HG03439 (cell line): ENCODE measurements around the gene SERF2.
"Not testable (repeated sequence)": the region's sequence is repeated elsewhere in the genome, so short reads cannot be mapped to it uniquely, and the experiment has no call there.

Experiments
- ATAC-seq: cut with Tn5 transposase; IDR thresholded peaks from one replicate; pipeline ENCODE4 v1.9.1; 2021; ENCODE audit warnings: mild to moderate bottlenecking, moderate library complexity; ENCODE audit not compliant: unreplicated experiment

Gene SERF2

DNA sequence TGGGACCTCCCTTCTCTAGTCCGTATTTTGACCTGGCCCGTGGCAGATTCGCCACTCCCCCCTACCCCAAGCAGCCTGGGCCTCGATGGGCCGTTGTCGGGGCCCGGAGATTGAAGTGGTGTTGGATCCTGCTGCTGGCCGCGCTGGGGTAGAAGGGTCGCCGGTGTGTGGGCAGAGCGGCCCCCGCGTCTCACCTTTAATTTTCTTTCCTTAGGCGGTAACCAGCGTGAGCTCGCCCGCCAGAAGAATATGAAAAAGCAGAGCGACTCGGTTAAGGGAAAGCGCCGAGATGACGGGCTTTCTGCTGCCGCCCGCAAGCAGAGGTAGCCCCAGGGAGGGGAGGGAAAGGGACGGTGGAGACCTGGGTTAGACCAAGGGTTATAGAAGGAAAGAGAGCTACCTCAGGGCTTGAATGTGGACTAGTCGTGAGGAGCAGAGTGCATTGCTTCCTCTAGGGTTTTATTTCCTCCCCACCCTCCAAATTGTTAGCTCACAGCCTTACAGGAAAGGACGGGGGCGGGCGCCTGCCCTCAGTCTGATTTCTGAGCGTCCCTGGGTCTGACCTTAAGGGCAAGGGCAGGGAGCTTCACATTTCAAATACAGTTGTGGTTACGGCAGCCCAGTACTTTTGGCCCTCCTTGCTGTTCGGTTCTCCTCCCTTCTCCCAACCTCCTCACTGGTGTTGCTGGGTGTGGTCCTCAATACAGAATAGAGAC lies 799 bp downstream of the SERF2 start:
- no peak for ATAC-seq

- no peak for ATAC-seq
Observed at GRCh38 chr15:43793647-43794046, 1.5 kb downstream of the SERF2 start.

DNA sequence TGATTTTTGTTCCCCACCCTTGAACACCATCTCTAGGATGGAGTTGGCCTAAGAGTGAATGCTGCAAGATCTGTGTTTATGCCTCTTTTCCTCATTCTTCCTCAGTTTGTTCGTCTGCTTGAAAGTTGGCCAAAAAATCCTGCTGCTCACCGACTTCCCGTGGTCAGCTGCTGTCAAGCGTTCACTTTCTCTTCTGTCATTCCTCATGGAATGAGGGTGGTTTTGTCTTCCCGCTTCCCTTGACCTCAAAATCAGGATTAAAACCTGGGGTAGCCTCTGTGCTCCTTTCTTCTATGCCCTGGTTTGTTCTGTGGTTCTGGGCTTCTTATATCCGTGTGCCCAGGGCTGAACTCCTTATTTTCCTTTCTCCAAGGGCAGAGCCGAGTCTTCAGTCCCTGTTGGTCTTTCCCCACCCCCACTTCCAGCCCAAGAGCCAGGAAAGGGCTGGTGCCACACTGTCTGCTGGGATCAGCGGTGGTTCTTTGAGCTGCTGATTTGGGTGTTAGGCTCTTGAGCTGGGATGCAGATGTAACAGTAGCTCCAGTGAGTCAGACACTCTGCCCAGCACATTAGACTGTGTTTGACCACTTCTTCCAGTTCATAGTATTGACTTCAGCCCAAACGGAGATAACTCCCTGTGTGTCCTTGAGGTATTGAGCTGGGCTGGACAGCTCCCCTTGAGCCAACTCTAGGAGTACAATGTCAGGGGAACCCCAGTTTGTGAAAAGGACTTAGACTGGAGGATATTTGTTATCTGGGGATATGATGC lies 2.3 kb downstream of the SERF2 start:
- ATAC-seq: no peak

GRCh38 chr15:43795197-43795596 lies 3.1 kb downstream of the SERF2 start:
- no peak for ATAC-seq

DNA sequence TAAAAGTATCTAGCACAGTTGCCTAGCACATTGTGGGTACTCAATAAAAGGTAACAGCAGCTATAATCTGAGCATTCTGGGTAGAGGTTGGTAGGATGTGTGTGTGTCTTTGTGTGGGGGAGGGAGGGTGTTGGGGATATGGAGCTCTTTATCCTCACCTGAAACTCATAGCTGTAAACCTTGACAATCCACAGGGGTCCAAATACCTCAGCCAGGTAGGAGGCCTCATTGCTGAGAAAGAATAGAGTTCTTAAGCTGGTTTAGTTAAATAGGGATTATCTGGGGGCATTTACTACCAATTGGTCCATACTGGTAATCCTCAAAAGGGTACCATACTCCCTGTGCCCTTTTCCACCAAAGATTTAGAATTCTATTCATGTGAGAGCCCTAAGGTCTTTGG lies 3.9 kb downstream of the SERF2 start:
- ATAC-seq: no peak

DNA sequence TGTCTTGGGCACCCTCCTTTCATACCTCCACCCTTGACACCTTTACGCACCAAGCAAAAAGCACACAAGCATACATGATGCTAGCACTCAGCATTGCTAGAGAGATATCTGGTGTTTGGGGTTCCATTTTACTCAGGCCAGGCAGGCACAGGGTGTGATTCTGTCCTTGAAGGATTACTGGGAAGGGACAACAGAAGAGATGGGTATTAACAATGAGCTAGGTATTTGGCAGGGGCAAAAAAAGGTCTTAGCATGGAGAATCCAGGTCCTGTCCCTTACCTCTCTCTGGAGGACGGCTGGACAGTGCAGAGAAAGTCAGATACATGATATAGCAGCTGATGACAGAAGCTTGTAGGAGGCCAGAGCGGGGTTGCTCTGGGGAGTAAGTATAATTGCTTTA lies 4.4 kb downstream of the SERF2 start:
- no peak for ATAC-seq

DNA sequence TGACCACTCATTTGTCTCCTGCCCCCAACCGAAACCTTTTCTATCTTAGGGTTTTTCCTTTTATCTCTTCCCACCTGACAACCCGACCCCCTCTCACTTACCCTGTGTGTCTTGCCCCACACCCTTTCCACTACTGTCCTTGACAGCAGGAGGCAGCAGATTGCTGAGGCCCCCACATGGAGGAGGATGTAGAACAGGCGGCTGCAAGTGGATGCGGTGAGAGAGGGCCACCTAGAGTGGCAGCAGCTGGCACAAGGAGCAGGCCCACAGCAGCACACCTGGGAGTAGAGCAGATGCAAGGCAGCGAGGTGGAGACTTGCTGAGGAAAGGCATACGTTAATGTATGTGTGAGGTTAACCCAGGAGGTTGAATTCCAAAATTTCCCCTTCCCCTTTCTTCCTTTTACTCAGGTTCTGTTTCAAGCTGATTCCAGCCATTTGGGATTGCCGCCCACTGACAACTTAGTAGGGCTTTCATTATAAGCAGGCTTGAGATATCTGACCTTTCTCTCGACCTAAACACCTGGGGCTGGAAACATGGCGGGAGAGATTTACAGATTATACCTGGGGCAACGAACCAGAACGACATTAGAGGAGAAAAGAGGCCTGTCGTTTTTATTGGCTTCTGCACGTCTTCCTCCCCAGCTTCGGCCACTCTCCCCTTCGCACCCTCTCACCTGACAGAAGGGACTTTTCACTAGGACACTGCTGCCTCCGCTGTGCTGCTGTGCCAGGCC lies 7.3 kb downstream of the SERF2 start:
- no peak for ATAC-seq

DNA sequence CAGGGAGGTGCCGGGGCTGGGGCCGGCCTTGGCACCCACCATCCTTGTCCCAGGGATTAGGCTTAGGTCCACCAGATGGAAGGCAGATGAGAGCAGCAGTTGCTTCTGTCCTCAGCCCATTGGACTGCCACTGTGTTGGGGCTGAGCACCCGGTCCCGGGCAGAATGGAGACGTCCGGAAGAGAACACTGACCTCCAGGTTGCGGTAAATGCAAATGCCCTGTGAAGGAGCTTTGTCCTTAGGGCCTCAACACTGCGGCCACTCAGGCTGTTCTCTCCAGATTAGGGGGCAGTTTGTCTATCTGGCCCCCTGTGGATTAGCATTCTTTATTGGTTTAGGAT lies 7.8 kb downstream of the SERF2 start, which contains the start of gene SERINC4:
SERINC4 (minus strand) TSS at position 276 of the 341 bp plus-strand sequence; CDS start at position 42, 234 bp downstream.
- no peak for ATAC-seq

GRCh38 chr15:43800286-43801141 lies 8.4 kb downstream of the SERF2 start, which contains the start of gene HYPK:
HYPK (plus strand) TSS chr15:43800599; CDS start chr15:43800623, 24 bp downstream.
- ATAC-seq: peak; percentile 68

DNA sequence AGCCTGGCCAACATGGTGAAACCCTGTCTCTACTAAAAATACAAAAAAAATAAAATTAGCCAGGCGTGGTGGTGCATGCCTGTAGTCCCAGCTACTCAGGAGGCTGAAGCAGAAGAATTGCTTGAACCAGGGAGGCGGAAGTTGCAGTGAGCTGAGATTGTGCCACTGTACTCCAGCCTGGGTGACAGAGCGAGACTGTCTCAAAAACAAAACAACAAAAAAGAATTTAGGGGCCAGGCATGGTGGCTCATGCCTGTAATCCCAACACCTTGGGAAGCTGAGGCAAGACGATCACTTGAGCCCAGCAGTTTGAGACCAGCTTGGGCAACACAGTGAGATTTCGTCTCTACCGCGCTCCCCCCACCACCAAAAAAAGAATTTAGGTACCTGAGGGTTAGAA lies 10.6 kb downstream of the SERF2 start:
- not testable (repeated sequence) for ATAC-seq

GRCh38 chr15:43808435-43808950 lies 16.4 kb downstream of the SERF2 start:
- no peak for ATAC-seq

- peak; percentile 60 for ATAC-seq
Observed at GRCh38 chr15:43808960-43809678, 17.0 kb downstream of the SERF2 start.

- ATAC-seq: not testable (repeated sequence)
Observed at GRCh38 chr15:43815064-43815463, 22.9 kb downstream of the SERF2 start.

GRCh38 chr15:43821505-43821904 lies 29.4 kb downstream of the SERF2 start:
- ATAC-seq: no peak

- ATAC-seq: peak; percentile 71
Observed at GRCh38 chr15:43824302-43825246, 32.5 kb downstream of the SERF2 start, which contains the start of gene MFAP1. MFAP1 (minus strand) TSS chr15:43824690; CDS start chr15:43824569, 121 bp downstream.

GRCh38 chr15:43825305-43825704 lies 33.2 kb downstream of the SERF2 start:
- ATAC-seq: not testable (repeated sequence)

GRCh38 chr15:43826029-43826507 lies 33.9 kb downstream of the SERF2 start:
- no peak for ATAC-seq
